Transverse colon (tissue), 4 donors: ENCODE data around the gene ZNF81.

Source experiments
- CTCF ChIP-seq, 5 experiments: fragments of 200-600 bp in 3 of 5; fragments of 450-650 bp in 2 of 5; sonication (generic) in 3 of 5; IDR thresholded peaks; 1 replicate in 2 of 5; 2 replicates in 3 of 5; pipeline ENCODE4 v1.5.1; 2016 to 2017; ENCODE audit warnings: antibody characterized with exemption in 5 of 5, inconsistent platforms in 3 of 5, mild to moderate bottlenecking in 2 of 5, moderate library complexity in 1 of 5
- EP300 ChIP-seq: sonication (generic); formaldehyde crosslinking; IDR thresholded peaks from one replicate; pipeline ENCODE4 v1.6.1; 2017; ENCODE audit warnings: antibody characterized with exemption, low read depth
- POLR2A ChIP-seq: fragments of 450-650 bp; IDR thresholded peaks from one replicate; pipeline ENCODE4 v1.6.1; 2016; ENCODE audit warnings: antibody characterized with exemption, mild to moderate bottlenecking, moderate library complexity
- POLR2AphosphoS5 ChIP-seq, 3 donors: sonication (generic); formaldehyde crosslinking; IDR thresholded peaks; one replicate each; pipeline ENCODE4 v1.6.1; 2016; ENCODE audit warnings: antibody characterized with exemption in 3 of 3

- TF ChIP-seq CTCF (IDR thresholded peaks at IDR 0.05) (no peak), POLR2AphosphoS5 (IDR thresholded peaks at IDR 0.05) (no peak), POLR2A (no peak), EP300 (no peak)
Observed at GRCh38 chrX:47850901-47851300, 14.2 kb downstream of the ZNF81 start.
